NCI-H345 (cell line): ENCODE results near the gene LRRC31.

Experiments
- DNase-seq: peaks from one replicate; lab custom pipeline; 2025; lab: John Stamatoyannopoulos, UW

LRRC31 gene

DNA sequence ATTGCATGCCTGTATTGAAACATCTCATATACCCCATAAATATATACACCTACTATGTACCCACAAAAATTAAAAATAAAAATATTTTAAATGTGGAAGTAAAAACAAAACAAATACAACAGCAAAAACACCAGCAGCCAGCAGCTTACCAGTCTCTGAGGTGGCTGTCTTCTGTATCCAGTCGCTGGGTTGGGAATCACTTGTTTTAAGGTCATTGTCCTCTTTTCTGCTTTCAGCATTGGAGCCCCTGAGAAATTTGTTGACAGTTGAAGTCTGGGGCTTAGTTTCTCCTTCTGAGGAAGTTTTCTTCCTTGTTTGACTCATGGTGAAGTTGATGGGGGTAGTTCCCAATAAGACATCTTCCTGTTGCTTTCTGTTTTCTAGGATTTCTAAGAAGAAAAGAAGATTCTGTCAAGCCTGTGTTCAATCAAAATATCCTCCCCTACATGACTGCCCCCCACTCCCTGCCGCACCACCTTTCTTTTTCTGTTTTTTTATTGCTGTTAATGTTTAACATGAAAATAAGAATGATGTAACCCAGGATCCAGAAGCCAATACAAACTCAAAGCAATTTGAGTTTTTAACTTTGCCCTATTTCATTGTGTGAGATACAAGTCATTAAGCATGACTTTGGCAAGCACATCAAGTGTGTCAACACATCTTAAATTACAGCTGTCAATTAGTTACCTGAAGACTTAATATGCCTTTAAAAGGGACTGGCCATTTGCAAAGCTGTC is at the start of gene LRRC31:
Gene LRRC31, minus strand, starts transcription at position 452 of the 737 bp plus-strand sequence. Its CDS starts 128 bp downstream, at position 324.
- DNase-seq: peak; percentile 11

DNA sequence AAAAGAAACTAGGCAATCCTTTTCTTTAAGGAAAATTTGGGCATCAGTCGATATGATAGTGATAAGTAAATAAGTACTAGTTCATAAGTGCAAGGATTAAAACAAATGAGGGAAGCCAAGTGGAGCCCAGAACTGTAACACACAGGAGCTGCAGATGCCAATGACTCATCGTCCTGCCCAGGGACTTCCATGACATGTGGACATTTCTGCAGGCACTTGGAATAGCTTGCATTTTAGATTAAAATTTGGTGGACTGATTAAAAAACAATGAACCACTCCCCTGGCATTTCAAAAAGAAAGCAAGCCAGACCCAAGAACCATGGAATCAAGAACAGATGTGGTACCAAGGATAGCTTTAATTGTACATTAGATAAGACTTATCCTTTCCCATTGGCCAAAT is 44.6 kb upstream of the LRRC31 start:
- DNase-seq: no peak

DNA sequence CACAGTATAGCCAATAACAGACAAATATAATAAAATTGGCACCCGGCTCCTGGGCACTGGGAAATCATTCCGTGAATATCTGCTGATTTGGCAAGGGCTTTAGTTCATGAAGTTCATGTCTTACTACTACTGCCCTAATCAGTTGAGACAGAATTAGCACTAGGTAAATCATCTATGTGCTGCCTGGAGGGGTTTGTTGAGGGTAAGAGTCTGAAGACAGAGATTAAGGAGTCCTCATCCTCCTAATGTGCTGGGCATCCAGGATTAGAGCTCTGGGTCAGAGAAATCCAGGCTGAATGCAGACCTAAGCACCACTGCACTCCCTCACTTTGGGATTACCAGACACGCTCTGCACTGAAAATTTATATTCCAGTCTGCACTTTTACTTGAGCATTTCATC is 43.6 kb upstream of the LRRC31 start:
- DNase-seq: no peak

DNA sequence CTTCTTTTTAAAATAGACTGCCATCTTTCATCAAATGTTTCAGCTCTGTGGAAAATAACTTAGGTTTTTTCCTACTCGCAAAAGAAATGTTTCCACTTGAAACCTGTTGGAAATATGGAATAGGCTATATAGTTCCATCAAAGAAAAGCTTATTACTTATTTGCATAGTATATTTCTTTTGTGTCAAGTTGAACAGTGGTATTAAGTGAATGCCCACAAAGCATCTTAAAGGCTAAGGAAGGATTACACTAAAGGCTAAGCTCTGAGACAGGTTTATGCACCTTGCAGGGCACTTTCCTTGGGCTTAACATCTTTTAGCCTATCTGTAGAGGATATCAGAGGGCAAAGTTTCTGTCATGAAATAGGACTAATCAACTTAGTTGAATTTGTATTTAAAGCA is 41.5 kb upstream of the LRRC31 start, which contains the start of gene SAMD7:
Gene SAMD7, plus strand, starts transcription at position 301 of the 400 bp plus-strand sequence. CDS start 7,927 bp downstream, outside the sequence.
- no peak for DNase-seq

DNA sequence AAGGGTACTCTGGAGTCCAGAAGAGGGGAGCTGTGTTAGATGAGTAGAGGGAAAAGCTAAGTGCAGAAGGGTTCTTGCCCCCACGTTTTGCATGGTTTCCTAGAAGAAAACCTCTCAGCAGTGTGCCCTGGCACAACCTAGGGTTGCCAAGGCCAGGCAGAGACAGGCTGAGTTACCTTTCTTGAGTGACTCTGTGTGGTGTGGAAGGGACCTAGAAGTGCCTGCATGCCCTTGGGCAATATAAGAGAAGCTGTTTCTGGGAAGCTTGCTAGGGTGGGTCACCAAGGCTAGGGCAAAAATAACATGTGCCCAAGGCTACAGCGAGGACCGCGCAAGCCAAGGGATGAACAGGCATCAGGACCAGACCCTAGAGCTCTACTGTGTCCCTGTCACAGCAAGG is 38.2 kb upstream of the LRRC31 start:
- DNase-seq: no peak

DNA sequence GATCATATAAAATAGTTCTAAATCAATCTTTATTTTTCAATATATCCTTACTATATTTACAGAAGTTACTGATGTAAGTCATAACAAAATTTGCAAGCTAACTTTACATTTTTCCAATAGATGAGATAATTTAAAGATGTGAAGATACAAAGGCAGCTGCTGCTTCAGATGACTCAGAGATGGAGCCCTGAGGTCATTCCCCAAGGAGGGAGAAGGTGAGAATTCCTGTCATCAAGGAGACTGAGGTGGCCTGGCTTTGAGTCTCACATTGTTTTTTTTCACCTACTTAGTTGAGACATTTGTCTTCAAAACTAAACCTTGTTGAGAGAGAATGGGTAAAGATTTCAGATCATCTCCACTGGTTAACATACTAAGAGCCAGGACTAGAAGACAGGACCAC is 37.7 kb upstream of the LRRC31 start:
- DNase-seq: no peak

DNA sequence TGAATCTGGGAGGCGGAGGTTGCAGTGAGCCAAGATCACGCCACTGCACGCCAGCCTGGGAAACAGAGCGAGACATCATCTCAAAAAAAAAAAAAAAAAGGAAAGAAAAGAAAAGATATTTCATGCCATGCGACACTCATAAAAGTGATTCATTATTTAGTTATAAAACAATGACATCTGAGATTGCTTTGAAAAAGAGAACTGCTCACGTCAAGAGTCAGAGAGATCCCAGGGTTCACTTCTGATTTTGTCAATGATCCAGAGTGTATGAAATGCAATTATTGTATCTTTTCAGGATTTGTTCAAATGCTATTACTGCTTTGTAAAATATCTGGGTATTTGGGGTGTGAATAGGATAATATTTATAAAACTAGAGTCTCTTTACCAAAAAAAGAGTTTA is 35.7 kb upstream of the LRRC31 start:
- DNase-seq: no peak

DNA sequence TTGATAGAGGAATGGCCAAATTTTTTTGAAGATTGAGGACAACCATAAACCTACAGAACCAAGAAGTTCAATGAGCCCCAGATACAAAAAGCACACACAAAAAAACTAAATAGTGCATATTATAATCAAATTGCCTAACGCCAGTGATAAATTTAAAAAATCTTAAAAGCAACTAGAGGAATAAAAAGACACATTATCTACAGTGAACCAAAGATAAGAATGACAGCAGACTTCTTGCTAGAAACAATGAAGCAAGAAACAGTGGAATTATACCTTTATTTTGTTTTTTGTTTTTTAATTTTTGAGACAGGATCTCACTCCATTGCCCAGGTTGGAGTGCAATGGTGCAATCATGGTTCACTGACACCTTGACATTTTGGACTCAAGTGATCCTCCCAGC is 31.7 kb upstream of the LRRC31 start:
- DNase-seq: no peak

DNA sequence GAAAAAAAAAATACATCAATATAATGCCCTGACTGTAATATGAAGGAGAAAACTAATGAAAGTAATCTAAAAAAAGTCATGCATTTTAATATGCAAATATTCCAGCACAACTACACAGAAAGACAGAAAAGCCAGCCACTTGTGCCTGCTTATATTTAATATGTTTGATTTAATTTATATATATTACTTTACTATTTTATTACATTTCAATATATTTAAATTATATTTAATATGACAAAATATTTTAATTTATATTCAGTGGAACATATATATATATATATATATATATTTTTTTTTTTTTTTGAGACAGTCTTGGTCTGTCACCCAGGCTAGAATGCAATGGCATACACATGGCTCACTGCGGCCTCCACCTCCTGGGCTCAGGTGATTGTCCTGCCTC is 27.5 kb upstream of the LRRC31 start:
- DNase-seq: no peak

DNA sequence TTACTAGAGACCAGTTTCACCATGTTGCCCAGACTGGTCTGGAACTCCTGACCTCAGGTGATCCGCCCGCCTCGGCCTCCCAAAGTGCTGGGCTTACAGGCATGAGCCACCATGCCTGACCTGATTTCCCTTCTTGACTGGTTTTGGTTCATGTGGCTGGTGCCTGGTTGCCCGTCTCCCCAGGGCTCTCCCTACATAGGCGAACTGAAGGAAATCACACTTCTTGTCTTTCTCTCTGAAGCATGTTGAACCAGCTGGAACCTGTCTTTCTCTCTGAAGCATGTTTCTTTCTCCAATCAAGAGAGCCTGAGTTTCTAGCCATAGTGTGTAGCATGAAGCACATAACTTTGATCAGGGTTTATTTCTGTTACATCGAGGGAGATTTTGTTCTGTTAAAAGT is 25.3 kb upstream of the LRRC31 start:
- DNase-seq: no peak

DNA sequence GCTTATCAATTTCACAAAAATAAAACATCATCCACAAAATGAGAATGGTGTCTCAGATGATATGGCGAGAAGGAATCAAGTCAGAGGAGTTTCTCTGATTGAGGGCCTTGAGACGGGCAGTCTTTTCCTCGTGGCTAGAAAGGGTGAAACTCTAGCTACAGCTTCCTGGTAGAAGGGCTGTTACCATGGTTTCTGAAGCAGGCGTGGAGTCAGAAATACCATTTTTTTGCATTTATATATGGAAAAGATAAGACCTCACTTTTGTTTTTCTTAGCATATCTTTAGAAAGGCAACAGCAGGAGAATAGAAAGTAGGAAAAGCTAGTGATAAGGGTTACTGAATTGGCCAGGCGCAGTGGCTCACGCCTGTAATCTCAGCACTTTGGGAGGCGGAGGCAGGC is 24.4 kb upstream of the LRRC31 start:
- DNase-seq: no peak

DNA sequence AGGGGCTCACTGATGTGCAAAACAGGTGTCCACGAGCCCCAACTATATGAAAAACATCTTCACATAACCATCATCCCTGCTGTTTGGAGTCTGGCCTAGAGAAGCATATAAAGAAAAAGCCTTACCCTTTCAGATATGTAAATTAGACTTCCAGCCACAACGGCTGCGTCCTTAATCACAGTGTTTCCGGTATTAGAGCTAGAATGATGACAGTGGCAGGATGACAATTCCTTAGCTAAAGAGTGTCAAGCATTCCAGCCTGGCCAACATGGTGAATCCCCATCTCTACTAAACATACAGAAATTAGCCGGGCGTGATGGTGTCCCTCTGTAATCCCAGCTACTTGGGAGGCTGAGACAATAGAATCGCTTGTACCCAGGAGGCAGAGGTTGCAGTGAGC is 22.2 kb upstream of the LRRC31 start:
- no peak for DNase-seq

DNA sequence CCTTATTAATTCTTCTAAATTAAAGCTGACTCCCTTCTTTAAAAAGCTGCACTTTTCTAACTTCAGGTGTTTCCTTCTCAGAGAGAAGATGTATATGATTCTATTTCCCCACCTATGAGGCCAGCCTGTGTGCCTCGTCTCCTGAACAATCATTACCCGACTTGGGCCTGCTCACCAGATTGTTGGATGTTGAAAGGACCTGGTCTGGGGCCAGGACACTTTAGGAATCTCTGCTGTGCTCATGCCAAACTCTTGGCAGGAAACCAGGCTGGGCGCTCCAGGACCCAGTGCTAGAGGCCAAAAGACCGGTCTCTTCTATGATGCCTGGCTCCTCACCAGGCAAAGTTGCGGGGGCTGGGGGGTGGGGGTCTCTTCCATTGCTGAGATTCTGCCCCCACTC is 16.9 kb upstream of the LRRC31 start:
- DNase-seq: no peak

DNA sequence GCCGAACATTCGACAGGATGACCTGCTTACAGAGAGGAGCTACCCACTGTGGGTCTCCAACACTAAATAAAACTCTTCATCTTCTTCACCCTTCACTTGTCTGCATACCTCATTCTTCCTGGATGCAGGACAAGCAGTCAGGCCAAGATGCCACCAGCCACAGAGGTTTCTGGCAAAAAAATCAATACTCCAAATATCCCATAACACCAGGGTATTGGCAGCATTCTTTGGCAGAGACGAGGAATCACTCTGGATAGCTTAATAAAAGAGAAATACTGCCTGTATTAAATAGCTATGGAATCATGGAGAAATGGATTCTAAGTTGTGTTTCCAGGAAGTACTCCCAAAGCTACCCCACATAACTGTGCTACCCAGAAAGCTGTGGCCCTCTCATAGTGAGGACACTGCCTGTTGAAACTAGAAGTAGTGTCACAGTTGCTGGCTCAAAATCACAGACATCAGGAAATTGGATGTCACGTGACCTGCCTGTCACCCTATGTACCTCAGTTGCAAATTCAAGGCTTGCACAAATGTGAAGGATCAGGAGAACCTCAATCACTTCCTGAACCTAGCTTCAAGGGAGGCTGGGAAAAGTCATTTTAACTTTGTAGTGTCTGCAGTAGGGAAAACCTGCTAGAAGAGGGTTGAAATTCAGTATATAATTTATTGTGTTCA is 11.0 kb upstream of the LRRC31 start:
- DNase-seq: no peak

DNA sequence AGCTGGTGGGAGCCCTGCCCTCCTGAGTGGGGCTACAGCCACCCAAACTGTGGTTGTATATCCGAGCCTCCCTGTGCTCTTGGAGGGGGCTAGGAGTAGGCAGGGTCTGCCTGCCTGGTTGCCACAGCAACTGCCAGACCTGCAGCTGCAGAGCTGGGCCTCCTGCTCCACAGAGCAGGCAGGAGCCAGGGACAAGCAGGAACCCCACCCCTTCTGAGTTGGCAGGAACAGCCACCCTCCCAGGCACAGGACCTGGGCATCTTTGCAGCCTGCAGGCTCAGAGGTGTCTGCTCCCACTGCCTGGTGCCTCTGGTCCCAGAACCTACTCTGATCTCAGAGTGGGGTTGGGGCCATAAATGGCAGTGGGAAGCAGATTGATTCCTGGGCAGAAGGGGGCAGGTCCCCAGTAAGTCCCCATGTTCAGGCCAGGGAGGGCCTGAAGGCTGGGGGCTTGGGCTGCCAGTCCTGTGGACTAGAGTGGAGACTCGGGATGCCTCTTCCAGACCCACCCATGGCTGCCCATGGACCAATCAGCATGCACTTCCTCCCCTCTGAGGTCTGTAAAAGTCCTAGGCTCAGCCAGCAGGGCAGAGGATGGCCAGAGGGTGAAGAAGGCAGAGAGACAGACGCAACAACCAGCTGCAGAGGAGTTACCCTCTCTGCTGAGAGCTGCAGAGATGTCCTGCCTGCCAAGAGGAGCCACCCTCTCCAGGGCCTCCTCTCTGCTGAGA is 10.3 kb upstream of the LRRC31 start:
- no peak for DNase-seq

DNA sequence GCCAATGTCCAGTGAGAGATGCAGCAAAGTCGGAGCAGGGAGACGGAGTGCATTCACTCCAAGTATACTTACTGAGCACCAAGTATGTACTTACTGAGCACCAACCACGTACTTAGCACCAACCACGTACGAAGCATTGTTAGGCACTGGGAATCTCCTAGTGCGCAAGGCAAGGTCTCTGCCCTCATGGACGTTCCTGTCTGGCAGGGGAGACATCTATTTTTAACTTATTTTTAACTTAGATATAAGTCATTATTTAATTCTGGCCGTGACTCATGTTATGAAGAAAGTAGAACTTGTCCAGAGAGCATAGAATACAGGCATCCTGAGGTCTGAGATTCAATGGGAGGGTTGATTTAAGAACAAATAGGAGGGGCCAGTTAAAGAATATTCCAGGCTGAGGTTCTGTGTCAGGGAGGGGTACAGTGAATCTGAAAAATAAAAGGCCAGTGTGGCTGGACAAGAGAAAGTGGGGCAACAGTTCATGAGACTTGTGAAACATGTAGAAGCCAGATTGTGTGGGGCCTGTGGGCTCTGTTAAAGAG is 9.3 kb upstream of the LRRC31 start:
- DNase-seq: no peak

DNA sequence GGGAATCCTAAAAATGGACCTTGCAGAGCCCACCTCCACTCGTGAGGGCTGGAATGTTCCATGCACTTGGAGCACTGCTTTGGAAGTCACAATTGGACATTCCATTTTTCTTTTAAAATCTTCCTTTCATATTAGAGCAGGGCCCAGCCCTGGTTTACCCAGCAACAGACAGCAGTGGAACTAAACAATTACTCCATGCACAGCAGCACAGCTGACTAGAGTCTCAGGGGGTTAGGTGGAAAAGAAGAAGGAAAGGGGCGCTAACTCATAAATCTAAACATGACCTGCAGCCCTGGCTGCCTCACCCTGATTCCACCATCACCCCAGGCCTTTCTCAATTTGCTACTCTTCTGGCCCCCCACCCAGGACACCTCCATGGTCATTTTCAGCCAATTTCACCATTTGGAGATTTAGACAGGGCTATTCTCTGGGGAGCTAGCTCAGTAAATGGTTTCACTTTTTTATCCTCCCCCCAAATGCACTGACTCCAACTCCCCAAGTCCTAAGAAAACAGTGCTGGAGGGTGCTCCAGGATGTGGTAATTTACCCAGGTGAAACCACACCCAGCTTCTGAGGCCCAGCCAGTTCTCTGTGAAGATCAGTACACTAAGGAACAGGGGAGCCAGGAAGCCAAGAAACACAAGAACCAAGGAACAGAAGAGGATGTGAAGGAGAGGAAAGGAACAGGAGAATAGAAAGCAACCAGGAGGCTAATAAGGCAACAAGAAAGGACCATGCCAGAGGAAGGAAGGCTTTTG is 1.6 kb upstream of the LRRC31 start:
- DNase-seq: no peak

DNA sequence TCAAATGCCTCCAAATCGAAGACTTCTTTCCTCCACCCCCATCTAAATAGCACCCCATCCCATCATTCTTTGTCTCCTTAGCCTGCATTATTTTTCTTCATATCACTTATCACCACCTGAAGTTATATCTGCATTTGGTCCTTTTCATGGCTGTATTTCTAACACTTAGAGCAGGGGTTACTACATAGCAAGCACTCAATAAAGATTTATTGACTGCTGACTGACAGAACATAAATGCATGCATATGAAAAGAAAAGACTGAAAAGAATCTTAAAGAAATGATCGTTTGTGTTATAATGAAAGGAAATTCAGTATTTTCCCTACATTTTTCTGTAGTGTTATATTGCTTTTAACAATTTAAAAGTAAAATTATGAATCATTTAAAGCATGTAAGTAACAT is 1.4 kb downstream of the LRRC31 start:
- no peak for DNase-seq

DNA sequence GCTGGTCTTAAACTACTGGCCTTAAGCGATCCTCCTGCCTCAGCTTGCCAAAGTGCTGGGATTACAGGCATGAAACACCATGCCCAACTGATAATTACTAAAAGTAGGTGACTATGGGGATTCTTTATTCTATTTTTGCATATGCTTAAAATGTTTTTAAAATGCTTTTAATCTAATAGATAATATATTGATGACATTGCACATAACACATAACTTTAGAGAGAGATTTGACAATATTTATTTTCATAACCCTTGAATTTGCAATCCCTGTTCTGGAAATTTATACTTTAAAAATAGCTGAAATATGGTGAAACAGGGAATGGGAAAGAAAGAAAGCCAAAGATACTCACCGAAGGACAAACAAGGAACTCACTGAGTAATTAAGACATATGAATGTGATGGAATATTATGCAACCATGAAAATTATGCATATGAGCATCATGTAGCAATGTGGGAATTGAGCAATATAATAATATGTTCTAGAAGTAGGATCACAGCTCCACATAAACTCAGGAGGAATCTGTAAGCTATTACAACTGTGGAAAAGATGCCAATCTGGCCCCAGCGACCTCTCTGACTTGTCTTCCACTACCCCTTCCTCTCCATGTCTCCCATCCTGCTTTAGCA is 2.0 kb downstream of the LRRC31 start:
- DNase-seq: no peak

DNA sequence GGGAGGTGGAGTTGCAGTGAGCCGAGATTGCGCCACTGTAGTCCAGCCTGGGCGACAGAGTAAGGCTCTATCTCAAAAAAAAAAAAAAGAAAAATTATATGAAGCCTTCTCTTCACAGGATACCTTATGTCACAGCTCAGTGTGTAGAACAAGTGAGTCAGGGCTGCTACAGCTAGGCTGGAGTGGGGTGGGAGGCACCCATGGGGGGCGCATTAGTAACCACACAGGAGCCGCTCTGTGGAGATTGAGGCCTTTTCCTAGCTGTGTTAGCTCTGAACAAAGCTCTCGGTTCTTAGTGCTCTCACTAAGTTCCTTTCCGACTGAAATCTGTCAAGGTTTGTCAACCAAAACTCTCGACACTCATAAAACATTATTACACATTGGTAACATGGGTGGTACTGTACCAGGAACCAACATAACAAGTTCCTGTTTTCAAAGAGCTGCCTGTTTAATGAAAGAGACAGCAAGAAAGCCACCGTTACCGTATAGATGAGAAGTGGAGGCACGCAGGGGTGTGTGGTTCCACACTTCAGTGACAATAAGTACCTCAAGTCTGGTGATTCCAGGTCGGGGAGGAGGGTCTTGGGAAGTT is 4.5 kb downstream of the LRRC31 start:
- DNase-seq: no peak

DNA sequence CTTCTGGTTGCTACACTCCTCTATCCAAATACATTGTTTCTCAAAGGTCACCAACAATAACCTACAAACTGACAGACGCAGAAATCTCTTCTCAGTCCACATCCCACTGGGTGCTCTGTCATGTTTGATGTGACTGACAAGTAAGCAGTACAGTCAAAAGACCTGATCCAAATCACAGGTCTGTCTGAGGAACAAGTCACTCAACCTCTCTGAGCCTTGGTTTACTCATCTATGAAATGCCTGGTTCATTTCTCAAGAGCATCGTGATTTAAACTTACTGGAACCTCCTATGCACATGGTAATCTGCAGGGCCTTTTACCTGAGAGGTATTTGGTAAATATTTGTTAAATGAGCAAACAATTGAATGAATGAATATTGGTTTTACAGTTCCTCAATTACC is 5.5 kb downstream of the LRRC31 start:
- no peak for DNase-seq
